Esophagus squamous epithelium (tissue), 5 donors: ENCODE data around the gene TMIE. TPM values are rescaled to one million over a fixed set of nuclear protein-coding genes. Genes with fewer than 3 reads are reported as not detected.

Experiments used
- DNase-seq: peaks from one replicate; lab custom pipeline; 2025; lab: John Stamatoyannopoulos, UW
- H3K27ac ChIP-seq, 4 donors: fragments of 200-600 bp; sonication (generic); one replicate each; pipeline ENCODE4 v1.5.1; 2016 to 2019; ENCODE audit warnings: mild to moderate bottlenecking in 1 of 4
- H3K27me3 ChIP-seq, 4 donors: fragments of 200-600 bp; sonication (generic); 1 replicate in 3 of 4; 2 replicates in 1 of 4; pipeline versions ENCODE4 v1.5.1 to v1.6.0; 2017 to 2021; ENCODE audit warnings: antibody characterized with exemption in 1 of 4
- H3K36me3 ChIP-seq, 3 donors: fragments of 200-600 bp; sonication (generic); one replicate each; pipeline ENCODE4 v1.5.1; 2016 to 2019
- H3K4me1 ChIP-seq, 3 donors: fragments of 200-600 bp; sonication (generic); one replicate each; pipeline ENCODE4 v1.5.1; 2017 to 2019
- H3K4me3 ChIP-seq, 4 donors: fragments of 200-600 bp; sonication (generic); 1 replicate in 3 of 4; 2 replicates in 1 of 4; pipeline ENCODE4 v1.5.1; 2016 to 2019; ENCODE audit warnings: mild to moderate bottlenecking in 2 of 4, moderate library complexity in 1 of 4
- H3K9me3 ChIP-seq, 3 donors: fragments of 200-600 bp; sonication (generic); one replicate each; pipeline ENCODE4 v1.5.1; 2016 to 2019
- POLR2A ChIP-seq, 4 donors: fragments of 450-650 bp; IDR thresholded peaks; one replicate each; pipeline ENCODE4 v1.6.1; 2017; ENCODE audit warnings: antibody characterized with exemption in 4 of 4, mild to moderate bottlenecking in 4 of 4, moderate library complexity in 3 of 4
- WGBS, 2 donors: methylation state at CpG; one replicate each; pipeline ENCODE4 v1.1.5; 2018; 5-methylcytosine and 5-hydroxymethylcytosine counted together
- intact Hi-C: fragments of 100-400 bp; cut with DNase I; formaldehyde crosslinking; loops from one replicate; pipeline ENCODE4 v1.15.0; 2022
- total RNA-seq, 4 donors: library from RNA; depleted of rRNA; stranded (reverse); fragments of >200 nt; gene quantifications; one replicate each; pipeline ENCODE4 v1.1.0, GENCODE V29; 2016
- TF ChIP-seq, protein P1 (sequence below), 6 experiments: fragments of 450-650 bp in 4 of 6; fragments of 200-600 bp in 2 of 6; sonication (generic) in 2 of 6; IDR thresholded peaks; one replicate each; pipeline ENCODE4 v1.5.1; 2016 to 2019; ENCODE audit warnings: antibody characterized with exemption in 6 of 6, mild to moderate bottlenecking in 4 of 6, moderate library complexity in 4 of 6
- donor health status: DM: yes; HTN: yes; CAD: no.

TMIE gene
- total RNA-seq, 4 donors from 2014 or later, result 0.18 to 1.1 (median 0.61) TPM

GRCh38 chr3:46690798-46691197 is 10.4 kb upstream of the TMIE start:
- no peak for DNase-seq
- Histone ChIP-seq H3K4me3 (peak overlapping the region; percentile 12 to 86 (median 56)), H3K27me3 (no peaks in the 10 kb centered on the region), H3K9me3 (no peaks in the 10 kb centered on the region), H3K27ac (peak overlapping the region; percentile 49 to 99 (median 97)), H3K36me3 (peaks cover 0 to 38% (median 15%) of the 10 kb centered on the region in 3 donors), H3K4me1 (peaks cover 48 to 74% (median 51%) of the 10 kb centered on the region in 3 donors)
- intact Hi-C loops, result no loop called here
- TF ChIP-seq POLR2A (IDR thresholded peaks at IDR 0.05), result peak in 3 of 4 donors; percentile 36 to 61 (median 56)
- TF ChIP-seq, protein P1, sequence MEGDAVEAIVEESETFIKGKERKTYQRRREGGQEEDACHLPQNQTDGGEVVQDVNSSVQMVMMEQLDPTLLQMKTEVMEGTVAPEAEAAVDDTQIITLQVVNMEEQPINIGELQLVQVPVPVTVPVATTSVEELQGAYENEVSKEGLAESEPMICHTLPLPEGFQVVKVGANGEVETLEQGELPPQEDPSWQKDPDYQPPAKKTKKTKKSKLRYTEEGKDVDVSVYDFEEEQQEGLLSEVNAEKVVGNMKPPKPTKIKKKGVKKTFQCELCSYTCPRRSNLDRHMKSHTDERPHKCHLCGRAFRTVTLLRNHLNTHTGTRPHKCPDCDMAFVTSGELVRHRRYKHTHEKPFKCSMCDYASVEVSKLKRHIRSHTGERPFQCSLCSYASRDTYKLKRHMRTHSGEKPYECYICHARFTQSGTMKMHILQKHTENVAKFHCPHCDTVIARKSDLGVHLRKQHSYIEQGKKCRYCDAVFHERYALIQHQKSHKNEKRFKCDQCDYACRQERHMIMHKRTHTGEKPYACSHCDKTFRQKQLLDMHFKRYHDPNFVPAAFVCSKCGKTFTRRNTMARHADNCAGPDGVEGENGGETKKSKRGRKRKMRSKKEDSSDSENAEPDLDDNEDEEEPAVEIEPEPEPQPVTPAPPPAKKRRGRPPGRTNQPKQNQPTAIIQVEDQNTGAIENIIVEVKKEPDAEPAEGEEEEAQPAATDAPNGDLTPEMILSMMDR (IDR thresholded peaks at IDR 0.05), result no peak
- 22 to 33% methylated on average over 1 of the region's 5 CpGs for WGBS, 2 donors

- no peak for DNase-seq
- peaks cover 0 to 21% (median 5%) of the 10 kb centered on the region in 3 donors for H3K36me3 ChIP-seq
Measured at GRCh38 chr3:46692566-46692990, 8.6 kb upstream of the TMIE start.

DNA sequence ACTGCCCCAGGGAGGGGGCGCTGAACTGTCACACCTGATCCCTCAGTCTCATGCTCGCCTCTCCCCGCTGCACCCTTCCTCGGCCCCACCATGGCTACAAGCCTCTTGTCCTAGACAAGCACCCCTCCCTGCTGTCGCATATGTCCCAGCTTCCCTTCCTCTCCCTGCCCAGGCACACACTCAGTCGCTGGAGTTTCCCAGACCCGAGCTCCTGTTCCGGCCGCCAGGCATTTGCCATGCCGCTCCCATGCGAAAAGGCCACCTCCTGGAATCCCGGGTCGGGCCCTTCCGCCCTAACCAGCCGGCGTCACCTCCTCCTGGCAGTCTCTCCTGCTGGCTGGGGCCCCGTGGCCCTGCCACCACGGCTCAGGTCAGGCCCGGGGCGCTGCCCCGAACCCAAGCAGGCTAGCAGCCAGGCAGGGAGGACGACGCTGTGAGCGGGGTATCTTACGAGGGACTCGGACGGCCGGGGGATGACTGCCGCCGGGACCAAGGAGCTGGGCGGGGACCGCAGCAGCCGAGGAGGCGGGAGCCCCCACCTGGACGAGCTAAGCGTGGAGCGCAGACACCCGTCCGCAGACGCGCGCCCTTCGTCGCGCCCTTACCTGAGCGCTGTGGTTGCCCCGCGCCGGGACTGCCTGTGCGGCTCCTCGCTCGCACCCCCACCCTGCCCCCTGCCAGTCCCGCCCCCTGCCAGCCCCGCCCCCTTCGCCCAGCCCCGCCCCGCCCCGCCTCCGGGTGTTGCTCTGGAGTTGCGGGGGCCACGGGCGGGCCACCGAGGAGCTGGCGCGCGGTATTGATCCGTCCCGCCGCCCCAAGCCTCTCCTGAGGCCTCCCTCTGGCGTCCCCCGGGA is 7.9 kb upstream of the TMIE start, which contains the start of gene ALS2CL:
ALS2CL (minus strand) TSS at position 642 of the 854 bp plus-strand sequence. CDS start 4,239 bp downstream, outside the sequence.
- WGBS, 2 donors, result 3% methylated on average over 10 of the region's 71 CpGs; no CpG with 5 or more reads in 1 of the 2 donors
- intact Hi-C loops, result no loop called here
- Histone ChIP-seq H3K27me3 (no peaks in the 10 kb centered on the region), H3K9me3 (no peaks in the 10 kb centered on the region), H3K36me3 (peaks cover 0 to 14% (median 2%) of the 10 kb centered on the region in 3 donors), H3K4me3 (peak within 1 kb of the TSS; percentile 62 to 86 (median 78)), H3K27ac (peak within 1 kb of the TSS; percentile 88 to 99 (median 97)), H3K4me1 (peaks cover 58 to 88% (median 58%) of the 10 kb centered on the region in 3 donors)
- TF ChIP-seq POLR2A (IDR thresholded peaks at IDR 0.05), result peak in 3 of 4 donors; percentile 86 to 89 (median 88)
- TF ChIP-seq, protein P1 (IDR thresholded peaks at IDR 0.05), result no peak
- DNase-seq, result no peak

More at GRCh38 chr3:46692566-46692990, 8.6 kb upstream of the TMIE start:
- H3K27ac ChIP-seq, result peak overlapping the region; percentile 88 to 99 (median 97)
- H3K4me1 ChIP-seq, result peaks cover 58 to 88% (median 58%) of the 10 kb centered on the region in 3 donors
- TF ChIP-seq POLR2A (IDR thresholded peaks at IDR 0.05), result peak in 2 of 4 donors; percentile 57 to 69
- TF ChIP-seq, protein P1 (IDR thresholded peaks at IDR 0.05), result no peak
- H3K9me3 ChIP-seq, result no peaks in the 10 kb centered on the region
- H3K4me3 ChIP-seq, result peak overlapping the region; percentile 62 to 86 (median 78)
- intact Hi-C loops, result no loop called here
- WGBS, 2 donors, result 20% methylated on average over 2 of the region's 11 CpGs; no CpG with 5 or more reads in 1 of the 2 donors
- no peaks in the 10 kb centered on the region for H3K27me3 ChIP-seq

DNA sequence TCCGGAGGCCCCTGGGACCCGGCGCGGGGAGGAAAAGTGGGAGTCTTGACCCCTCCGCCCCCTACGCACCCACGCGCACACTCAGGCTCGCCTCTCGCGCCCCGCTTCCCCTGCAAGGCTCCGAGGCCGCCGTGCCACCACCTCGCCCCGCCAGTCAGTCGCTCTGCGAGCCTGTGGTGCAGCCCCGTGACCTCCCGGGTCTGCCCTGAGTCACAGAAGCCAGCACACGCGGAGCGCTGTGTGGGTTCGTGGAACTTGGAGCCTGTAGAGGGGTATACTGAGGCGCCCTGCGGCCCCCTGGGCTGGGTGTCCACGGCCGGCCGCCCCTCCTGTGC is 7.3 kb upstream of the TMIE start:
- DNase-seq, result no peak
- Histone ChIP-seq H3K9me3 (no peaks in the 10 kb centered on the region), H3K4me1 (peaks cover 58 to 84% (median 58%) of the 10 kb centered on the region in 3 donors), H3K27ac (peak overlapping the region; percentile 88 to 99 (median 97)), H3K27me3 (no peaks in the 10 kb centered on the region), H3K36me3 (peaks cover 0 to 8% (median 0%) of the 10 kb centered on the region in 3 donors), H3K4me3 (peak overlapping the region; percentile 62 to 86 (median 78))
- intact Hi-C loops, result no loop called here
- no peak for TF ChIP-seq POLR2A (IDR thresholded peaks at IDR 0.05)
- TF ChIP-seq, protein P1 (IDR thresholded peaks at IDR 0.05), result no peak
- no CpG with 5 or more reads among the region's 30 CpGs for WGBS, 2 donors
